Measurements from ENCODE around the gene PARN. TPM values are rescaled to one million over a fixed set of nuclear protein-coding genes. Genes with fewer than 3 reads are reported as not detected.

PARN gene
- total RNA-seq, 4 donors from 2014 or later = 11.4 to 26.9 (median 20.7) TPM

DNA sequence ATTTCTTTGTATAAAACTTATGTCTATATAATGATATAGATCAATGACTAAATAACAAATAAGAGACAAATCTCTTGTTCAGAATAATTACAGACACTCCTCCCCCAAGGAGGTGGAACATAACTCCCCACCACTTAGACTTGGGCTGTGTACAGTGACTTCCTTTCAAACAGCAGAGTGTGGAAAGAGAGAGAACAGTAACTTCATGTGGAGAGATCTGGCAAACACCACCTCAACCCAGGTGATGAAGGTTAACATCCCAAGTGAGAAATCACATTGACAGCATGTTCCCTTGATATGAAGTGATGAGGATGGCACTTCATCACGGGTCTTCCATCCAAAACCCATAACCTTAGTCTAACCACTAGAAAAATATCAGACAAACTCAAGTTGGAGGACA is 169.3 kb downstream of the PARN start:
- Histone ChIP-seq H3K9me3 (peaks cover 0 to 16% (median 13%) of the 10 kb centered on the region in 3 donors), H3K36me3 (peaks cover 0 to 21% (median 0%) of the 10 kb centered on the region in 3 donors), H3K4me1 (no peaks in the 10 kb centered on the region), H3K4me3 (no peak overlapping the region), H3K27me3 (no peaks in the 10 kb centered on the region), H3K27ac (no peak overlapping the region)
- no peak for TF ChIP-seq POLR2A (IDR thresholded peaks at IDR 0.05)
- TF ChIP-seq, protein P1, sequence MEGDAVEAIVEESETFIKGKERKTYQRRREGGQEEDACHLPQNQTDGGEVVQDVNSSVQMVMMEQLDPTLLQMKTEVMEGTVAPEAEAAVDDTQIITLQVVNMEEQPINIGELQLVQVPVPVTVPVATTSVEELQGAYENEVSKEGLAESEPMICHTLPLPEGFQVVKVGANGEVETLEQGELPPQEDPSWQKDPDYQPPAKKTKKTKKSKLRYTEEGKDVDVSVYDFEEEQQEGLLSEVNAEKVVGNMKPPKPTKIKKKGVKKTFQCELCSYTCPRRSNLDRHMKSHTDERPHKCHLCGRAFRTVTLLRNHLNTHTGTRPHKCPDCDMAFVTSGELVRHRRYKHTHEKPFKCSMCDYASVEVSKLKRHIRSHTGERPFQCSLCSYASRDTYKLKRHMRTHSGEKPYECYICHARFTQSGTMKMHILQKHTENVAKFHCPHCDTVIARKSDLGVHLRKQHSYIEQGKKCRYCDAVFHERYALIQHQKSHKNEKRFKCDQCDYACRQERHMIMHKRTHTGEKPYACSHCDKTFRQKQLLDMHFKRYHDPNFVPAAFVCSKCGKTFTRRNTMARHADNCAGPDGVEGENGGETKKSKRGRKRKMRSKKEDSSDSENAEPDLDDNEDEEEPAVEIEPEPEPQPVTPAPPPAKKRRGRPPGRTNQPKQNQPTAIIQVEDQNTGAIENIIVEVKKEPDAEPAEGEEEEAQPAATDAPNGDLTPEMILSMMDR (IDR thresholded peaks at IDR 0.05) = no peak
- no peak for DNase-seq
- intact Hi-C loops (cut with DNase I) = no loop called here
- WGBS, 2 donors = 73 to 88% methylated on average over 1 of the region's 1 CpG

- Histone ChIP-seq H3K27ac (no peak overlapping the region), H3K9me3 (peaks cover 0 to under 1% (median 0%) of the 10 kb centered on the region in 3 donors), H3K36me3 (peaks cover 0 to 11% (median 0%) of the 10 kb centered on the region in 3 donors), H3K27me3 (no peaks in the 10 kb centered on the region), H3K4me3 (no peak overlapping the region), H3K4me1 (no peaks in the 10 kb centered on the region)
- no peak for DNase-seq
- intact Hi-C loops (cut with DNase I) = no loop called here
- no peak for TF ChIP-seq POLR2A (IDR thresholded peaks at IDR 0.05)
- TF ChIP-seq, protein P1 (IDR thresholded peaks at IDR 0.05) = no peak
- WGBS, 2 donors = 92 to 95% methylated on average over 7 of the region's 7 CpGs
These were observed 171.5 kb downstream of the PARN start for GRCh38 chr16:14458576-14458975.

GRCh38 chr16:14456793-14457481 is 173.1 kb downstream of the PARN start:
- Histone ChIP-seq H3K4me1 (no peaks in the 10 kb centered on the region), H3K27me3 (no peaks in the 10 kb centered on the region), H3K27ac (no peak overlapping the region), H3K36me3 (peaks cover 0 to 11% (median 0%) of the 10 kb centered on the region in 3 donors), H3K9me3 (no peaks in the 10 kb centered on the region), H3K4me3 (no peak overlapping the region)
- no peak for DNase-seq
- TF ChIP-seq, protein P1 (IDR thresholded peaks at IDR 0.05) = no peak
- no peak for TF ChIP-seq POLR2A (IDR thresholded peaks at IDR 0.05)
- intact Hi-C loops (cut with DNase I) = no loop called here
- 90 to 91% methylated on average over 10 of the region's 10 CpGs for WGBS, 2 donors

- 63 to 80% methylated on average over 5 of the region's 5 CpGs for WGBS, 2 donors
- TF ChIP-seq POLR2A (IDR thresholded peaks at IDR 0.05) = no peak
- TF ChIP-seq, protein P1 (IDR thresholded peaks at IDR 0.05) = no peak
- Histone ChIP-seq H3K27me3 (no peaks in the 10 kb centered on the region), H3K36me3 (peaks cover 0 to under 1% (median 0%) of the 10 kb centered on the region in 3 donors), H3K27ac (no peak overlapping the region), H3K9me3 (no peaks in the 10 kb centered on the region), H3K4me3 (no peak overlapping the region), H3K4me1 (no peaks in the 10 kb centered on the region)
- intact Hi-C loops (cut with DNase I) = no loop called here
- DNase-seq = no peak
These were observed 174.5 kb downstream of the PARN start for GRCh38 chr16:14455573-14455972.

DNA sequence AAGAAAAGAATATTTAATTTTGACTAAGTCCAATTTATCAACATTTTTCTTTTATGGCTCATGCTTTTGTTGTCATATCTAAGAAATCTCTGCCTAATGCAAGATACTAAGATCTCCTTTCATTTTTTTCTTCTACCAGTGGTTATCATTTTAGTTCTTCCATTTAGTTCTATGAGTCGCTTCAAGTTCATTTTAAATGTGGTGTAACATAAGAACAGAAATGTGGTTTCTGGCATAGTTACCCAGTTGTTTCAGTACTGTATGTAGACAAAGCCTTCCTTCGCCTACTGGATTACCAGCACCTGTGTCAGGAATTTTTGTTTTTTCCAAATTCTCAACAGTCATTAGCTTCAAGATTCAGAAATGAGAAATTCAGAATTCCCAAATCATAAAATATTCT is 175.7 kb downstream of the PARN start:
- no peaks in the 10 kb centered on the region for H3K27me3 ChIP-seq

More for the DNA sequence above, 175.7 kb downstream of the PARN start:
- 94 to 95% methylated on average over 2 of the region's 2 CpGs for WGBS, 2 donors
- no peak overlapping the region for H3K27ac ChIP-seq
- no peak overlapping the region for H3K4me3 ChIP-seq
- H3K9me3 ChIP-seq = no peaks in the 10 kb centered on the region
- H3K36me3 ChIP-seq = no peaks in the 10 kb centered on the region
- TF ChIP-seq, protein P1 (IDR thresholded peaks at IDR 0.05) = no peak
- no peak for TF ChIP-seq POLR2A (IDR thresholded peaks at IDR 0.05)
- no peak for DNase-seq
- no peaks in the 10 kb centered on the region for H3K4me1 ChIP-seq
- intact Hi-C loops (cut with DNase I) = no loop called here
